Brain pericyte (primary cell): ENCODE data around the gene ZEB2.
A peak's percentile ranks its signal among the peaks of the same experiment; 100 is the strongest.

Source experiments
- DNase-seq: peaks from one replicate; pipeline ENCODE4 v3.0.0-alpha.2; 2012; ENCODE audit warnings: low read depth, low spot score

ZEB2 gene

DNA sequence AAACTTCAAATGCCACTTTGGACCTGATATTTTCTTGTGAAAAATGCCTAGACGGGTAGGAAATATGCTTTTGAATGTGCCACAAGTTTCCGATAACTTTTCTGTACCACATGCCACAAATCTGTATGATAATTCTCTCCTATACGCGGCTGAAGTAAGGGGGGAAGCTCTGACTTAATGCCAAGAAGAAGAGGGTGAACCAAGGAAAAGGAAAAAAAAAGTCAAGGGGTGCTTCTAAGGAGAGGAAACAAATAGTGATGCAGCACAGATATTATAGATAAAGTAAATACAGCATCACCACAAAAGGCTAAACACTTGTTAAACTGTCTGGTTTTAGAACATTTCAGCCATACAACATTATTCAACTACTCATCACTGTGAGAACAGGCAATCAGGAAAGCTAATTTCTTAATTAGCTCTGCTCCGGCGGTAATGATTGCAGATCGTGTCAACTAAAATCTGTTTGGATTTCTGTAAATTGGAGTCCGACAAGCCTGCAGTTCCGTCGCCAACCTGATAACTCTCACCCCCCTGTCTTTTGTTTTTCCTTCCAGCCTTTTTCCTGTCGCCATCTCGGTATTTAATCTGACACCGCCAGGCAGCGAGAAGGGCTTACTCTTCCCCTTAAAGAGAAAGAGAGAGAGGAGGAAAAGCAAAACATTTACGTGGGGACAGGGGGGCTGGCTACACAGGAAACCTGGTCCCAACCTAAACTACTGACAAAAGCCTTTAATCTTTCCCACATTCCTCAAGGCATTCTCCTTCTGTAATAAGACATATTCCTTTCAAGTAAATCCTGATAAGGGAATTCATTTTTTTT lies 67.5 kb downstream of the ZEB2 start:
- DNase-seq: no peak

DNA sequence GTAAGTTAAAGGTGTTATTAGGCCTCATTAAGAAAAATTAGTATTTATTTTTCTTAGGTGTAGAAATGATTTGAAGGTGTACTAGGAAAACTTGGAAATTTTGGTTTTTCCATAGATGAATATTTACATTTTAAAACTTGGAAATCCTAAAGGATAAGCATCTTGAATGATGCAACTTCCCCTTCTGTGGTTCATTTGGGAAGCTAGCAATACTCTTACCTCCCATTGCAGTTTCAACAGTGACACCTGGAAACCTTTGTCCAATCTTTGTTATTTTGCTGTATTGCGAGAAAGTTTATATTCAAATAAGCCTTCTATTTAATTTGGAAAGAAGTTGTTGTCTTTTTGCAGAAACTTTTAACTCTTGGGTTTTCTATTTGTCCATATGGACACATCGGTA lies 68.5 kb downstream of the ZEB2 start:
- DNase-seq: no peak

DNA sequence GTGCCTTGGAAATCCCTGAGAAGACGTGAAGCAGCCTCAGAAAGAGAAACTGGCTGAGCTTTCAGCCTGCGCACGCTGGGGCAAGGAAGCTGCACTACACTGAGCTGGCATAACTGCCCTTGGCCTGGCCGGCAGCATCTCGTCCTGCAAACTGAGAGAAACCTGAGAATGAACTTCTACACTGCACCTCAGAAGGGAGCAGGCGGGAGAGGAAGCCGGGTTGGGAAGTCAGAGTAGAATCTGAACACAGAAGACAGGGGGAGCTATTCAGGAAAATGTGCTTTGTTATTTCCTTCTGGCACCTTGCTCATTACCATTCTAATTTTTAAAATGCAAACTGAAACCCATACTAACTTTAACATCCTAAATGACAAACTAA lies 70.9 kb downstream of the ZEB2 start:
- DNase-seq: no peak

DNA sequence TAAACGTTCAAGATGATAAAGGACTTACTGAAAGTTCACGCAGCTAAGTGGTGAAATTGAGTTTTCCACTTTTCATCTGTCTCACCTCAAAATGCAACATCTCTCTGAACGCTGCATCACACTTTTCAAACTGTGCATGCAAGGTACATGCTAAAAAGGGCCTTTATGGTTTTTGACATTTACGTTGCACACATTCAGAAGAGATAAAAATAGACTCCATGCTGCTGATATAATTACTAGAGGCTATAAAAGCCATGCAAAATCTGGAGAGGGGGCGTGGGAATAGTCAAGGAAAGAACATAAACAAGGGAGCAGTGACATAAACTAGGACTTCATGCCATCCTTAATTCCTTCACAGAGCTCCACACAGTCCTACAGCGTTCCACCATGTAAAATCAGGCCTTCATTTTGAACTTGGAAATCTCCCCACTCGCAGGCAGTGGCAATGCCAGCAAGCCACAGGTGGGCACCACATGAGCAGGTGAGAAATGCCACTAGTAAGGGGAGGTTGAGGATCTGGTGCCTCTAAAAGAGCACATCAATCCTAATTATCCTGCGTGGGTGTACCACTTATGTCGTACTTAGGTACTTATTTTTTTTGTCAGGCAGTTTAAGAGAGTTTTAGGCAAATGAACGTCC lies 71.4 kb downstream of the ZEB2 start:
- no peak for DNase-seq

DNA sequence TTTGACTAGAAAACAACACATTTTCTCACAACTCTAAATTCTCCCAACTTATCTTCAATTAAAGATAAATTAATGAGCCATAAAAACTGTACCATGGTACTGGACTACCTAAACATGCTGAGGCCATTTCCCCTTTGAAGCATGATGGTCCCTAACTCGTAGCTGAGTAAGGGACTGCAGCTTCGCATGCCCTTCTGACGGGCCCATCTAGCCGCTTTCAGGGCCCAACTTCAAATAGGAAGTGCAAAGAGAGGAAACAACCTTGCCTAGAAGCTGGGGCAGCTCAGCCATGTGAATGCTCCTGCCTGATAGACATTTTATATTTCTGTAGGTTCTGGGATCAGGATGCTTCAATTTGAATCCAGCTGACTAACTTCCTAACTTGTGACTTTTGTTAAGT lies 72.4 kb downstream of the ZEB2 start:
- no peak for DNase-seq

DNA sequence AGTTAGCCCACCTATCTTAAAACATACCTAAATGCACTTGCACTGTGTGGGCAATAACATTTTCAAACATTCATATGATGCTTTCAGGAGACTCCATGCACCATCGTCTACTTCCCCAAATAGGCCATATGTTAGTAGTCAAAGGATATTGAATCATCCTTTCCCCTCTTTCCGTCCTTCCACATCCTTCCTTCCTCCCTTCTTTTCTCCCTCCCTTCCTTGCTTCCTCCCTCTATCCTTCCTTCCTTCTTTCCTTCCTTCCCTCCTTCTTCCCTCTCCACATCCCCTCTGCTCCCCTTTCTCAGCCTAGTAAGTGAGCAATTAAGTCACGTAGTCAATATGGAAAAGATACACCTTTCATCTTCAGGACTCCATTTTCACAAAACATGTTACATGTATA lies 73.8 kb downstream of the ZEB2 start:
- DNase-seq: no peak

DNA sequence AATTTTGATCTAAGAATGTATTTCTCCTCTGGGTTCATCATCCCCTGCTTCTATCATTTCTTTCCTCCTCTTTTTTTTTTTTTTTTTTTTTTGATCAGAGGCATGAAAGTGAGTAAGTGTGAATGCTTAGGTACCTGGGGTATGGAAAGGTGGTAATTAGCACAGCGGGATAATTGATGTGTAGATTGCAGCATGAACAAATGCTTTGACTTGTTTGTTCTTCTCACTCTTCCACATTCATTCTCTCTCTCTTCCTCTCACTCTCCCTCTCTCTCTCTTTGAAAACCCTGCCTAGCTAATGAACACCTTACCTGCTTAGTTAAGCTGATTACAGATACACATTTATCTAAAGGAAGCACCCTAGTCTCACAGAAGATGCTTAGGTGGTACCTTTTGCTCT lies 74.7 kb downstream of the ZEB2 start:
- DNase-seq: no peak

DNA sequence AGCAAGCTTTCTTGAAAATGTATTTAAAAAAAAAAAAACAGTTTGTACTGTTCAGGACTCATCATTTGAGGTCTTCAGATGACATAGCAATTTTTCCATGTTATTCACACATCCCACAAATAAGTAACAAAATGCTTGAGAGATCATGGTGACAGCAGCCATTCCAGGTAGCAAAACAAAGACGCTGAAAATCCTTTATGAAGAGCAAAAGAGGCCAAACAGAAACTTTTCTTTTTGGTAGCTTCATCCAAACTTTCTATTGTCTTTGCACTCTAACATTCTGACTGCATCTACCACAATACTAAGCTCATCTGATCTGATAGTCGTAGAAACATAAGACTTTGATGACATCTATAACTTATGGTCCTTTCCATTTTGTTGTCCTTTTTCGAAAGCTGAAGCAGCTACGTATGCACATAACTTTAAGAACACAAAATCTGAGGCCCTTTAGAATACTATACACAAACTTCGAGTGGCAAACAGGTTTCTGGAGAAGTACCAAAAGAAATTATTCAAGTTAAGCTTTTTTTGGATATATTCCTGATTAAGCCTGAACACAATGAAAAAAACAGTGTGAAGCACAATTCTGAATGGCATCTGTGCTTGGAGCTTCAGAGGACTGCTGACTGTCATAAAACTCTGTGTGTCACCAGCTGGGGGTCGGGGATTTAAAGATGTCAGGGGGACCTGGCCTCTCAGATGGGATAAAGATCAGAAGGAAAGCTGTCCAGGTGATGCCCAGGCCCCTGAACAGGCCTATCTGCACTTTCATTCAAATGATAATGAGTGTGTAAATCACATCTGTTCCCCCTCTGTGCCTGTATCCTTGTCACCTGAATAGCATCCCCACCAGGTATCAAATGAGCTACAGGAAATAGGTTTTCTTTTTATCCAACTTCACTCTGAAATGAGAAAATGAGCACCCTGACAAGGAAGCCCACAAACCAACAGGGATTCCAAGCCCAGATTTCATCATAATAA lies 75.8 kb downstream of the ZEB2 start:
- DNase-seq: no peak

DNA sequence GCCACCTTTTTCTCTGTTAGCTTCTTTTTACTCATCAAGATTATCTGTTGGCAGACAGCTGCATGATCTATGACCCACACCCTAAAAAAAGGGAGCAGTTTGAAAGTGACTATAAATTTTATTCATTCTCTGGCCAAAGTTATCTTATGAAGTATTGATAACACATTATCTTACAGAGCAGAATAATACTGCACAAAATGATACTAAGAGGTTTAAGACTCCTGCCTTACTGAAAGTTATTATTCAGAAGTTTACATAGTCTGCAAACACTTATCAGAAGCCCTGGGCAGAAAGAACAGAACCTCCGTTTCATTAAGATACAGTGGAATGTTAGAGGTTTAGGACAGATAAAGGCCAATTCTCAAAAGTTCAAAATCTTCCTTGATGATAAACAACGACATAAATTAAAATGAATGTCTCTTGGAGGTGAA lies 78.2 kb downstream of the ZEB2 start:
- DNase-seq: no peak

DNA sequence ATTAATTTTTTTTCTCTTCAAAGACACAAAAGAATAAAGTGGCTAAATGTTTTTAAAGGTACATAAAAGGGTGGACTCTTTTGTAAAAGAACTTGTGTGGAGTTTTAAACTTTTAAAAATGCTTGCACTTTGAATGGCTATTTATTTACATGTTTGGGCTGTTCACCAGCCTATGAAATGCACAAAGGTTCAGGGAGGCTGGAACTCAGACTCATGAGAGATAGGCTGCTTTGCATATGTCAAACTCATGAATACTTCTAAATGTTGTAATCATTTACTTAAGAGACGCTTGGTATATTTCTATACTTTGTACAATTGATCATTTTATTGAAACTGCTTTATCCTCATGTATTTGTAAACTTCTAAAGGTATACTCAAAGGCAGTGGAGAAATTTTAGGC lies 79.9 kb downstream of the ZEB2 start:
- DNase-seq: no peak

DNA sequence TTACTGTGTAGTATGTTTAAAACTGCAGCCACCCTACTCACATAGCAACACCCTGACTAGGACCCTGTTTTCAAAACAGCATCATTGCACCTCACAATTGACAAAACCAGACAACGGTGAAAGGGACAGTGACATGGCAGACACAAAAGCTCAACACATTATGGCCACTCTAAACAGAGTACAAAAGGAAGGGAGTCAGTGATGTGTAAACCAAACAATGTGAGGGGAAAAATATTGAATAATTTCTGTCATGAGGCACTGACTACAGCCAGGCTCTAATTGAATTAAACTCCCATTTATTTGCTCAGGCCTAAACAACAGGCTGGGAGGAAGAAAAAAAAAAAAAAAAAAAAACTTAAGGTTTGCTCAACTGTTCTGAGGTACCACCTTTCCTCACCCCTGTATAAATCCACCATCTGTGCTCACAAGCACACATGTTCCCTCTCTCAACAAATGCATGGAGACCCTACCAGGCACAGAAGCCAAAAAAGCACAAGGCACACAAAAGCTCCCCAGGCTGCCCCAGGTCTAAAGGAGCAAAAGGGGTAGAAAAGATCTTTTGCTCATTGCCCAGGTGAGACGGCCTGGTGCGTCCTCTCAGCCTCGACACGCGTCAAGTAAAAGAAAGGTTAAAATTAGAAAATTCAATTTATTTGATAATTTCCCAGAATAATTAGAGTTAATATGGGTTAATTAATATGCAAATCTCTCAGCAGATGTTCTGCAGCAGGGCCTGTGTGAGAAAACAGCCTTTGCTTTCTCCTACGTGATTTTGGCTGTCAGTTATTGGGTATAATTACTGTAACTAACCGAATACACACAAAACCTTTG lies 80.9 kb downstream of the ZEB2 start:
- no peak for DNase-seq

DNA sequence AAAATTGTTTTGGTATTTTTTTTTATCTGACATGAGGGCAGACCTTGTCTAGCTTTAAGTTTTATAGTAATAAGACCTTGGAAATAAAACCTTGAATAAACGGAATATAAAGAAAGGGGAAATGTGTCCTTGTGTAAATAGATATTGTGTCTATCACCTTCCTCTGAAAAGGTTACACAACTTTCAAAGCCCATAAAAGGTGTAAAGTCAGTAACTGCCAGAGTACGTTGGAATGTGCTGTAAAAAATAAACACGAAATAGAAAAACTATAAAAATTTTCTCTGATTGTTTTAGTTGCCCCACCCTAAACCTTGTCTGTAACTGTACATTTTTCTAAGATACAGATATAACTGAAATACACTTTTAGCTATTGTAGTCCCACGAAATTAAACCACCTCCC lies 82.3 kb downstream of the ZEB2 start:
- no peak for DNase-seq

DNA sequence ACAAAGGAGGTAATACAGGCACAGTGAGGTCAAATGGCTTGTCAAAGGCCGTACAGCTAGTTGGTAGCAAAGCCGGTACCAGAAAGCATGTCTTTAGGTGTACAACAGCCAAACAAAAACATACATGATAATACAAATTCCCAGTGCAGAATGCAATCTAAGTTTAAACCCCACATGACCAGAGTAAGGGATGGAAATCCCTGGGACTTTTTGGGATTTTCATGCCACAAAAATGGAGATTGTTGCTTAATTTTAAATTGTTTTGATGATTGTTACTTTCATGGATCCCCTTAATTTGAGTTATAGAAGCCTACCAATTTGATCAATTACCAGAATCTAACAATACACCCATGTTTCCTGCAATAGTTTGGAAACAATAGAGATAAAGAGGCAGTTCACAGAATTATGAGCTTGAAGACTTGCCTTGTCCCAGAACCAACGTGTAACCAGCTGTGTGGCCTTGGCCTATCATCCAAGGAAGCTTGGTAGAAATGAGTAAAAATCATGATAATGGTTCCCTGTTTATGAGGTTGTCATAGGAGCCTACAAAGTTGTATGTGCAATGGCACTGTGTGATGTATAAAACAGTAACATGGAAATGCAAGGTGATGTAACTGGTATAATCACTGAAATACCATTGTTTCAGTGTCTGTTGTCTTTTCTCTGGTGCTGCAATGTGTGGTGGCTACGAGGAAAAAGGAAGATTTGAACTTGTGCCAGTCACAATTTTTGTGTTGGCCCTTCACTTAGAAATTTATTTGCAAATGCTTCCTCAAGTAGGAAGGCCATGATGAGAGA lies 85.3 kb downstream of the ZEB2 start:
- no peak for DNase-seq

DNA sequence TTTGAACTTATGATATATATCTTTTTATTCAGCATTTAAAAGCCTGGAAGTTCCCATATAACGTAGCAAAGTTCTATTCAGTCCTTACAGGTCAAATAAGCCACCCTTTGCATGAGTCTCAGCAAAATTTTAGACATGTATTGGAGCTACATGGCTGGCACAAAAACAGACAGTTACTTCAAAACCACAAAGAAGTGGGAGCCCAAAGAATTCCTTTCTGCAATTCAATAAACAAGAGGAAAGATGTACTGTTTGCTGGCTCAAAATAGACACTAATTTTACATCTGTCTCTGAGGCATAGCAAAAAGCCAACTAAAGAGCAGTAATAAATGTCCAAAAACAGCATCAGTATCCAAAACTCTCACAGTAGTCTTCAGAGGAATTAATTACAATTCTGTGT lies 87.0 kb downstream of the ZEB2 start:
- no peak for DNase-seq

DNA sequence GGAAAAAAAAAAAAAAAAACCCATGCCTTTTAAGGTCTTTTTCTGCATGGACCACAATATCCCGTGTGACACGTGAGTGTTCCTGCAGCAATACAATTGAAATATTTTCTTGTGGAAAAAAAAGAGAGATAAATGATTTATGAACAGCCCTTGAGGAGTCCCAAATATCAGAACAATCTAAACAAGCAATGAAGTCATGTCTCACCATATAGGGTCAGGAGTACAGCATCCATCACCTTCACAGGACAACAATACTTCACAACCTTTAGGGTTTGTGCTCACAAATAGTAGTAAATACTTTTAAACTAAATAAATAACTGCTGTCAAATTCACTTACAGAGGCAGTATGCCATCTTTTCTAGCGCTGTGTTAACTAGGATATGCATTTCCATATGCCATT lies 87.9 kb downstream of the ZEB2 start:
- no peak for DNase-seq

DNA sequence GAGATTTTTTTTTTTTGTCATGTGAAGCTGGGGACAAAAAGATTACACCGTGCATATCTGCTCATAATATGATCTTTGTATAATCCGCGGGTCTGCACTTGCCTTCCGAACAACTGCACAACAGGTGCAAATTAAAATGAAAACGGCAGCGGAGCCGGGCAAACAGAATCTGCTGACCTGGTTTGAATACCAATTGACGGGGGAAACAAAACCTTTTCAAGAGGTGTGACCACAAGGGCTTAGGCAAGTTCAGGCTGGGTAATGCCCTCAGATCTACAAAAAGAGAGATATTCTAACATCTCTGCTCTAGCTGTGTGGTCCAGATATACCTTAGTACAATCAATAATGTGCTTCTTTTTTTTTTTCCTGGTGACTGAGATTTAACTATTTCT lies 88.5 kb downstream of the ZEB2 start:
- DNase-seq: no peak

DNA sequence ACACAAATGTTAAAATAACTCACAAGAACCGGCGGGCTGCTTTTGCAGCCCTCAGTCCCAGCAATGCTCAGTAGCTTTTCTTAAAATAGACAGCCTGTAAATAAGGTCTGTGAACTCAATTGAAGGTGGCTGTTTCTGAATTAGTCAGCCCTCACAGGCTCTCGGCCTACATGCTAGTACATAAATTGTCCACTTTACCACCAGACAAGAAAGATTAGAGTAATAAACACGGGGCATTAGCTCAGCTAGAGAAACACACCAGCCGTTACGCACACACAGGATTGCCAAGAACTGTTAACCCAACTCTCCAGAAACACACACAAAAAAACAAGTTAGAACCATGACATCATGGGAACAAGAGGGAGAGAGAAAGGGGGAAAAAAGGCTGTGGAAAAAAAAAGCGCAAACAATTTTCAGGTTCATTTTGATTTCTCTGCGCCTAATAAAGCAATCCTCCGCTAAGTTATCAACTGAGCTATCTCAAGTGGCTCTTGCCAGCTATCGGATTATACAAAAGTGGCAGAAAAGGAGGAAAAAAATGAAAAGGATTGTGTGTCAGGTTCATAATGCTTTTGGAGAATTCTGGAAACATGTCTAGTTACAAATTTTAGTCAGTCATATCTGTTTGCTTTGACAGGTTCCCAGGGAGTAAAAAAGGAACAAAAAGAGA lies 89.1 kb downstream of the ZEB2 start:
- DNase-seq: no peak

DNA sequence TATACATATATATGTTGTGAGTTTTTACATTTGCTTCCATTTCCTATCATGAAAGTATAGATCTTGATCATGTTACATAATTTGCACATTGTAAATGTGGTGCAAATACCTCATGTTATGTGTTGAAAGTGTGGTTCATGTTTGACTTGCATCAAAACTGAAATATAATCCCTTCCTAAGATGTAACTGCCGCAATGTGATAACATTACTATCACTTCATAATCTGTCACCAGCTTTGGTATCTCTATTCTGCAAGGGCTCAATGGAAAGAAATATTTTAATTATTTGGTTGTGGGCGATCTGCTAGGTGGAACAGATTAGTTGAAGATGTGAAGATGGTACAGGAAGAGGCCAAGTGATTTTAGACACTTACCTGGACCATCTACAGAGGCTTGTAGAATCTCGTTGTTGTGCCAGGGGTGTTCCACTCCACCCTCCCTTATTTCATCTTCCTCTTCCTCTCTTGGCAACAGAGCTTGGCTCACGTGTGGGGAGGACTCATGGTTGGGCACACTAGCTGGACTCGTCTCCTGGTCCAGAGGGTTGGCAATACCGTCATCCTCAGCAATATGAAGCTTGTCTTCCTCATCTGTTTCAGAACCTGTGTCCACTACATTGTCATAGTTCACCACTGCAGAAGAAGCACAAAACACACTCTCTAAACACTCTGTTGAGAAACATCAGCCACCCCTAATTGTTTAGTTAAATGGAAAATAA lies 90.4 kb downstream of the ZEB2 start:
- no peak for DNase-seq

DNA sequence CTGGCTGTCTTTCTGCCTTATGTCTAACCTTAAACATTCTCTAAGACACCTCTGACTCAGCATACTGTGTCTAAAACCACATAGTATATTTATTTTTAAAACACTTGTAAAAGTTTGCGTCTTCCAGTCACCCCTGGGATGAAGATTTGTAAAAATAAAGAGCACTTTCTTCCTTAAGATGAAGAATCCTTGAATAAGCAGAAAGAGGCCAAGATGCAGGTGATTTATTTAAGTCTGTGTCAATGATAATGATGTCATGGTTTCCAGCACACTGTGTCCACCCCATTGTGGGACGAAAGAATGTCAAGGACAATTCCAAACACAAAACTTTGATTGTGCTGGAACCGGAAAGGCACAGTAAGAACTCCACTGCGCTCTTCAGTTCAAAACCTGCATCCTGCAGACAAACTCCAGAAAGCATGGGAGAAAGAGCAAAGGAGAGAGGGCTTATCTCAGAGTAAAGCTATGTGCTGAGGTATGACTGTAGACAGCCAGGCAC lies 92.9 kb downstream of the ZEB2 start:
- DNase-seq: peak; percentile 57
